ENCODE measurements around the gene ADAMTS5.

The ADAMTS5 gene

DNA sequence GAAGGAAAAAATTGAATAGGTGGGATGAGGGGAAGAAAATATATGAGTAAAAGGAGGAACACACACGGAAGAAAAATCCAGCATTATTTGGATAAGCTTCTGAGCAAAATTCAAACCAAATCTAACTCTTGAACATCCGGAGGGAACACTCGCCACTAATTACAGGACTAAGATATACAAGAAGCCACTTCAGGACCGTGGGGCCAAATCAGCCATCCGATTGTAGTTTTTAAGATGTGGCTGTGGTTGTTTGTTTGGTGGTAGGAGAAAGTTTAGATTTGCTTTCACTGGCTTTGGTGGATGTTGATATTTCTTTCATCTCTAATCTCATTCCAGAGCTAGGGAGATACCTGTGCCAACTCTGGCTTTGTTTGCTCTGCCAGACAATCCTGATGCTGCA lies 78.0 kb downstream of the ADAMTS5 start:
- no peak for DNase-seq (ENCODE audit: low read depth in 2 of 2, low spot score in 1 of 2)

DNA sequence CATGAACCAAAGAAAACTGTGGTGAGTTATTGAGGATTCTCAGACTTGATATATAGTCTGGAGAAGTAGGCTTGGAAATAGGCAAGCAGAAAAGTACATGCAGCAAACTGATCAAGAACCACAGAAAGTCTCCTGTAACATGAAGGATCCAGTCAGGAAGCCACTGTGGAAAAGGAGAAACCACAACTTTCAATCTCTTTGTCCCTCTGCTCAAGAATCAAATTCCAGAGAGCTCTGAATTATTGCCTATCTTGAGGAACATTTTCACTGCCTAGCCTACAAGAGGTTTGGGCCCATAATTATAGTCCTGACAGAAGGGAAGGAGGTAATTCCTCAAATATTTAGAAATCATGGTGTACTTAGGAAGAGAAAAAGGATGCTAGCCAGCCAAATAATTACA lies 78.6 kb downstream of the ADAMTS5 start:
- DNase-seq (ENCODE audit: low read depth in 2 of 2, low spot score in 1 of 2) = no peak

DNA sequence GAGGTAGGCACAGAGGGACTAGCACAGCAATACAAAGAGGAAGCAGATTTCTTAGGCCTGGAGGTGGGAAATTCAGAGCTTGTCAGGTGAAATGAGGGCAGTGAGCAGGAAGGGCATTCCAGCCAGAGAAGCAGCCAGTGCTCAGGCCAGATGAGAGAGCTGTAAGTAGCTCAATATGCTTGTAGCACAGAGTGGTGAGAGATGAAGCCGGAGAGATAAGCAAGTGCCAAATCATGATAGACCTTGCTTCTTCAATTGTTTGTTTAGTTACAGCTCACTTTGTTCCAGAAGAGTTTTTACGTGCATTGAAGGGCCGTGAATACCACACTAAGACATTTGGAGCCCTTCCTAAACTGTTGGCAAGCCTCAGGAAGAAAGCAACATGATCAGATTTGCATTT lies 79.6 kb downstream of the ADAMTS5 start:
- no peak for DNase-seq (ENCODE audit: low read depth in 2 of 2, low spot score in 1 of 2)

DNA sequence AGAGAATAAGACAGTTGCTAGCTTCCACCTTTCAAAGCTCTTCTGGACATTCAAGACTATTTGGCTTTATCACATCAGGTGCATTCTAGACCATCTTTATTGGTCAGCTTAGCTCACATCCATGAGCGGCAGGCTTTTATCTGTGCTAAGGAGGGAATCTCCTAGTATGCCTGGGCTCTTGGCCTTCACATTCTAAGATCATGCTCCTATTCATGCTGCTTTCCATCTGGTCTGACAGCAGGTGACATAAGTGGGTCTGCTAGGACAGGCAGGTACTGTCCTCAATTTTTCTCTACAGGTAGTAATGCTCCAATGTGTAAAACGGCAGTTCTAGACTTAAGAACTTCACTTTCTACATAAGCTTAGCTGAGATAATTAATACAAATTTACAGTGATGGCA lies 82.5 kb downstream of the ADAMTS5 start:
- no peak for DNase-seq (ENCODE audit: low read depth in 2 of 2, low spot score in 1 of 2)

DNA sequence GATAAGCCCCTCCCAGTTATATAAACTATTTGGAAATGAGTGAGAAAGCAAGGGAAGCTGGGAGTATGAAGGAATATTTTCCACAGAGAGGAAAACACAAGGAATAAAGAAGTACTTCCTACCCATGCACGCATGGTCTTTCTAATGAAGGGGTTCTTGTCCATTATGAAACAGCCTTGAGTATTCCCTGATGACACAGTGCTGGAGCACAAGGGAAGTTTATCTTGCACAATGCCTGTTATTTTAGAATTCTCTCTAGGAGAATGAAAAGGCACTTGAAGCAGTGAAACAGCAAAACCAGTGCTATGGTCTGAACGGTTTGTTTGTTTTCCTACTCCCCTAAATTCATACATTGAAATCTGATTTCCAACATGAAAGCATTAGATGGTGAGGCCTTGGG lies 83.1 kb downstream of the ADAMTS5 start:
- DNase-seq (ENCODE audit: low read depth in 2 of 2, low spot score in 1 of 2) = no peak

DNA sequence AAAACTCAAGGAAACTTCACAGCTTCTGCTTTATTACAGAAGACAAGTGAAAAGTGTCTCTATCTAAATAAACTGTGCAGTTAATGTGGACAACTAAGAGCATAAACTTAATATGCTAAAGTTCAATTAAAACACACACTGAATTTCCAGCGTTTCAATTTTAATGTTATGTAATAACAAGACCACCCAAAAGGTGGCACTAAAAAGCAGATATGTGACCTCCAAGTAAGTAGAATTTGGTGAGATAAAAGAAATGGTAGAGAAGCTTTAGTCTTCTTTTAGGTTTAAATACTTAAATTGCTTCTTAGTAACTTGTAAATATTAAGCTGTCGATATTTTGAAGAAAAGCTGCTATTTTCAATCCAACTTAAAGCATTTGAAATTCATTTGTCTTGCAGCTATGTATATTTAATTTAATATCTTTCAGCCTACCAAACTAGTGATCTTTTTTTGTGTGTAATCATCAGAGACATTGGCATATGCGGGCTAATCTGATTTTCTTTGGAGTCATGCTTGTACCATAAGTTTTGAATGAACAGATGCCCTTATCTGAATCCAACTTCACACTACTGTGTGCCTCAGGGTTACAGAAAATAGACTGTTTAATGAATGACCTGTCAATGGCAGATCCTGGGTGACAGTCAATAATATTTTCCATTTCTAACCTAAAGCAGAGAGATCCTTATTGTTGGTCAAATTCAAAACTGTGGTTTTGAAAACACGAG lies 85.2 kb downstream of the ADAMTS5 start:
- no peak for DNase-seq (ENCODE audit: low read depth in 2 of 2, low spot score in 1 of 2)

DNA sequence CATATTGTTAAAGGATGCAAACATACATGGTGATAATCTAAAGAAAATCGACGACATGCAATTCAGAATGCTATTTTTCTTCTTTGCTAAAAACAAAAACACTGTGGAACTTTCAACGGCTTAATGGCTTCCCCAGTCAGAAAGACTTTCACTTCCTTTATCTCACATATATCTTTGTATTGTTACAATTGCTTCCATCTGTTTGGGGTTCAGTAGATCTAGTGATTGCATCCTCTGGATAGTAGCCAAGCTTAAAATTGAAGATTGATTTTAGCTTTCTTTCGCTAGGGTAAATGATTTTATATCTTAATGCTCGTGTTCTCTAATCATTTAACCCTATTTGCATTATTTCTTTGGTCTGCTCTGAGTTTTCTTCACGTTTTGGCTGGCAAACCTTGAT lies 89.9 kb downstream of the ADAMTS5 start:
- no peak for DNase-seq (ENCODE audit: low read depth in 2 of 2, low spot score in 1 of 2)

DNA sequence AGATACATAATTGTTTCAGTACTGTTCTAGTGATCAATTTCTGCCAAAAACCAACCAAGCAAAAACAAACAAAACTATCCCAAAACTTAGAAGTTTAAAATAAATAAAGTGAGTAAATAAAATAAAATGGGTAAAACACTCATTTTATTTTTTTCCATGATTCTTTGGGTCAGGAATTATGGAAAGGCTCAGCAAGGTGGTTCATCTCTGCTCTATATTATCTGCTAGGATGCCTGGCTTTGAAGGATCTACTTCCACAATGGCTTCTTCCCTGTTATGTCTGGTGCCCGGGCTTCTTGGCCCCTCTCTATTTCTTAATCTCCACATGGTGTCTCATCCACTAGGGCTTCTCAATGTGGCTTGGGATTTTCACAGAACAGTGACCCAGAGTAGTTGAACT lies 92.5 kb downstream of the ADAMTS5 start:
- DNase-seq (ENCODE audit: low read depth in 2 of 2, low spot score in 1 of 2) = no peak
